HEK293 (cell line): ENCODE measurements around the gene PCCA.
A peak's percentile ranks its signal among the peaks of the same experiment; 100 is the strongest.

Experiments
- BCL11A ChIP-seq: fragments of 450-650 bp; formaldehyde crosslinking; IDR thresholded peaks from 2 replicates; pipeline ENCODE4 v1.5.1; 2016; ENCODE audit warnings: low read depth, missing biosample characterization, missing genetic modification characterization
- EGR2 ChIP-seq: fragments of 450-650 bp; formaldehyde crosslinking; IDR thresholded peaks from 2 replicates; pipeline ENCODE4 v1.5.1; 2016; ENCODE audit warnings: low read depth, missing biosample characterization, missing genetic modification characterization
- GFI1B ChIP-seq: fragments of 450-650 bp; formaldehyde crosslinking; IDR thresholded peaks from 2 replicates; pipeline ENCODE4 v1.5.1; 2016; ENCODE audit warnings: missing biosample characterization, missing genetic modification characterization
- GLI2 ChIP-seq: fragments of 450-650 bp; formaldehyde crosslinking; IDR thresholded peaks from 2 replicates; pipeline ENCODE4; 2017; ENCODE audit warnings: missing biosample characterization, missing genetic modification characterization, low read depth, borderline replicate concordance
- KLF1 ChIP-seq: fragments of 450-650 bp; formaldehyde crosslinking; IDR thresholded peaks from 2 replicates; pipeline ENCODE4 v1.5.1; 2016; ENCODE audit warnings: missing biosample characterization, missing genetic modification characterization
- KLF9 ChIP-seq: fragments of 450-650 bp; formaldehyde crosslinking; IDR thresholded peaks from 2 replicates; pipeline ENCODE4 v1.5.1; 2016; ENCODE audit warnings: missing biosample characterization, missing genetic modification characterization, low read depth
- PATZ1 ChIP-seq: fragments of 450-650 bp; formaldehyde crosslinking; IDR thresholded peaks from 2 replicates; pipeline ENCODE4 v1.5.1; 2016; ENCODE audit warnings: missing biosample characterization, missing genetic modification characterization
- PRDM10 ChIP-seq: fragments of 450-650 bp; formaldehyde crosslinking; IDR thresholded peaks from 2 replicates; pipeline ENCODE4 v1.5.1; 2016; ENCODE audit warnings: missing biosample characterization, missing genetic modification characterization
- REPIN1 ChIP-seq: fragments of 450-650 bp; formaldehyde crosslinking; IDR thresholded peaks from 2 replicates; pipeline ENCODE4 v1.5.1; 2017; ENCODE audit warnings: missing biosample characterization, missing genetic modification characterization, low read depth
- REST ChIP-seq: fragments of 450-650 bp; formaldehyde crosslinking; IDR thresholded peaks from 2 replicates; pipeline ENCODE4 v1.5.1; 2016; ENCODE audit warnings: missing biosample characterization, missing genetic modification characterization
- SCRT1 ChIP-seq: fragments of 450-650 bp; formaldehyde crosslinking; IDR thresholded peaks from 2 replicates; pipeline ENCODE4 v1.5.1; 2016; ENCODE audit warnings: missing biosample characterization, missing genetic modification characterization, borderline replicate concordance
- YY1 ChIP-seq: fragments of 450-650 bp; formaldehyde crosslinking; IDR thresholded peaks from 2 replicates; pipeline ENCODE4 v1.5.1; 2018; ENCODE audit warnings: missing biosample characterization, missing genetic modification characterization
- ZBTB6 ChIP-seq: fragments of 450-650 bp; formaldehyde crosslinking; IDR thresholded peaks from 2 replicates; pipeline ENCODE4 v1.5.1; 2017; ENCODE audit warnings: missing biosample characterization, missing genetic modification characterization
- ZFHX2 ChIP-seq: fragments of 450-650 bp; formaldehyde crosslinking; conservative IDR thresholded peaks from 2 replicates; pipeline ENCODE4 v1.5.1; 2016; ENCODE audit warnings: missing biosample characterization, missing genetic modification characterization
- ZNF121 ChIP-seq: fragments of 450-650 bp; formaldehyde crosslinking; IDR thresholded peaks from 2 replicates; pipeline ENCODE4 v1.5.1; 2016; ENCODE audit warnings: missing biosample characterization, missing genetic modification characterization
- ZNF133 ChIP-seq: fragments of 450-650 bp; formaldehyde crosslinking; IDR thresholded peaks from 2 replicates; pipeline ENCODE4 v1.5.1; 2016; ENCODE audit warnings: missing biosample characterization, missing genetic modification characterization
- ZNF18 ChIP-seq: fragments of 450-650 bp; formaldehyde crosslinking; IDR thresholded peaks from 2 replicates; pipeline ENCODE4 v1.5.1; 2016; ENCODE audit warnings: missing biosample characterization, missing genetic modification characterization
- ZNF184 ChIP-seq: fragments of 450-650 bp; IDR thresholded peaks from 2 replicates; pipeline ENCODE4 v1.5.1; 2018; ENCODE audit warnings: missing biosample characterization, mild to moderate bottlenecking, missing genetic modification characterization
- ZNF214 ChIP-seq: fragments of 450-650 bp; formaldehyde crosslinking; IDR thresholded peaks from 2 replicates; pipeline ENCODE4 v1.5.1; 2017; ENCODE audit warnings: missing biosample characterization, mild to moderate bottlenecking, missing genetic modification characterization, borderline replicate concordance
- ZNF274 ChIP-seq, 2 experiments: fragments of 200-500 bp in 1 of 2; fragments of 450-650 bp in 1 of 2; sonication (Bioruptor generic) in 1 of 2; formaldehyde crosslinking in 1 of 2; IDR thresholded peaks; 2 replicates each; pipeline versions ENCODE4 v1.5.1 to v1.6.1; 2014 to 2016; ENCODE audit warnings: borderline replicate concordance in 1 of 2, inconsistent platforms in 1 of 2, low read length in 1 of 2, missing biosample characterization in 1 of 2, missing genetic modification characterization in 1 of 2
- ZNF362 ChIP-seq: fragments of 450-650 bp; formaldehyde crosslinking; IDR thresholded peaks from 2 replicates; pipeline ENCODE4 v1.5.1; 2016; ENCODE audit warnings: missing biosample characterization, missing genetic modification characterization
- ZNF473 ChIP-seq: fragments of 450-650 bp; formaldehyde crosslinking; IDR thresholded peaks from 2 replicates; pipeline ENCODE4 v1.5.1; 2017; ENCODE audit warnings: missing biosample characterization, missing genetic modification characterization
- ZNF501 ChIP-seq: fragments of 450-650 bp; formaldehyde crosslinking; IDR thresholded peaks from 2 replicates; pipeline ENCODE4 v1.5.1; 2016; ENCODE audit warnings: missing biosample characterization, missing genetic modification characterization
- ZNF529 ChIP-seq: fragments of 450-650 bp; formaldehyde crosslinking; IDR thresholded peaks from 2 replicates; pipeline ENCODE4 v1.5.1; 2017; ENCODE audit warnings: missing genetic modification characterization, missing biosample characterization; ENCODE audit not compliant: insufficient replicate concordance
- ZNF555 ChIP-seq: fragments of 450-650 bp; formaldehyde crosslinking; conservative IDR thresholded peaks from 2 replicates; pipeline ENCODE4 v1.5.1; 2017; ENCODE audit warnings: missing biosample characterization, mild to moderate bottlenecking, missing genetic modification characterization, inconsistent platforms

Gene PCCA

GRCh38 chr13:100102042-100102441, 13.1 kb downstream of the PCCA start (continued):
- TF ChIP-seq PRDM10 (tag by site-specific recombination) (peak; percentile 50), KLF9 (no peak), YY1 (tag by site-specific recombination) (no peak), ZBTB6 (tag by site-specific recombination) (no peak), ZNF555 (tag by site-specific recombination) (no peak), ZNF184 (tag by site-specific recombination) (no peak), EGR2 (no peak), GFI1B (tag by site-specific recombination) (no peak), ZNF501 (tag by site-specific recombination) (no peak), ZNF274 (IDR thresholded peaks at IDR 0.05; ENCODE audit: low read length) (no peak), ZNF274 (tag by site-specific recombination; IDR thresholded peaks at IDR 0.05; ENCODE audit: borderline replicate concordance) (no peak), ZNF121 (tag by site-specific recombination) (peak; percentile 40; the same call in 1 of the 2 replicates), ZFHX2 (tag by site-specific recombination) (0 out of 2 replicates have a peak, but pooled peaks have one; percentile 13), ZNF214 (tag by site-specific recombination) (no peak), PATZ1 (tag by site-specific recombination) (no peak), ZNF133 (tag by site-specific recombination) (no peak), REPIN1 (no peak), ZNF18 (tag by site-specific recombination) (peak; percentile 84), ZNF529 (no peak), ZNF362 (no peak), REST (tag by site-specific recombination) (no peak), KLF1 (tag by site-specific recombination) (no peak), SCRT1 (0 out of 2 replicates have a peak, but pooled peaks have one; percentile 23), ZNF473 (tag by site-specific recombination) (no peak), GLI2 (tag by site-specific recombination) (no peak), BCL11A (no peak)
